ENCODE results near the gene EPHA1. TPM values are rescaled to one million over a fixed set of nuclear protein-coding genes. Genes with fewer than 3 reads are reported as not detected.
"Not testable (repeated sequence)": the region's sequence is repeated elsewhere in the genome, so short reads cannot be mapped to it uniquely, and the experiment has no call there.

Gene EPHA1
- total RNA-seq, 1 experiment from 2014 or later = not detected

- no peak for DNase-seq (ENCODE audit: low read depth)
Observed at GRCh38 chr7:143431109-143431508, 22.5 kb upstream of the EPHA1 start.

- no peak for DNase-seq (ENCODE audit: low read depth)
Observed at GRCh38 chr7:143429770-143430698, 21.4 kb upstream of the EPHA1 start.

DNA sequence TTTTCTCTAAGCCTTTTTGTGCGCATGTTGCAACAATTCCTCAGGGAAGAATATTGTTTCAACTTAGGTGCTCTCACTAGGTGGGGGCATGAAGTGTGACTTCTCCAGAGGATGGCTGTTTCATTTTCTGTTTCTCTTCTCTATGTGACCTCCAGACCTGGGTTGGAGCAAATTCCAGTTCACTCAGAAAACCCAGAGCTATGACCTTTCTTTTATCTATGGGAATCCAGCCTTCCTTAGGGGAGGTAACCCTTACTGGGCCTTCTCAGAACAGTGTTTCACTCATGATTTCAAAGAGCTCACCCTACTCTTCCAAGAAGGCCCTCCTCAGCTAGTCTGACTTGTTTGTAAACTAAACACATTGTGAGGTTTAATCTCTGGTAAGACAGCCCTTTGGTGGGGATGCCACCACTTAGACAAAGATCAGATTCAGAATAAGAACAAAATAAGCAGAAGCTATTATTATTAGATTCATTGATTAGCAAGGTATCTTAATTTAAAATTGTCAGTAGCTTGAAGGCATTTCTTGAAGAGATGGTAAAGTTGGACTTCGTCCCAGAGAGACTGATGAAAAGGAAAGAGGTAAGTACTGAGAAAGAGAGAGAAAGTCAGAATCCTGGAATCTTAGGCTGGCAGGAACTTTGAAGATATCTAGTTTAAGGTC, 18.0 kb upstream of the EPHA1 start:
- DNase-seq (ENCODE audit: low read depth) = no peak

- DNase-seq (ENCODE audit: low read depth) = not testable (repeated sequence)
Observed at GRCh38 chr7:143424476-143424875, 15.8 kb upstream of the EPHA1 start.

DNA sequence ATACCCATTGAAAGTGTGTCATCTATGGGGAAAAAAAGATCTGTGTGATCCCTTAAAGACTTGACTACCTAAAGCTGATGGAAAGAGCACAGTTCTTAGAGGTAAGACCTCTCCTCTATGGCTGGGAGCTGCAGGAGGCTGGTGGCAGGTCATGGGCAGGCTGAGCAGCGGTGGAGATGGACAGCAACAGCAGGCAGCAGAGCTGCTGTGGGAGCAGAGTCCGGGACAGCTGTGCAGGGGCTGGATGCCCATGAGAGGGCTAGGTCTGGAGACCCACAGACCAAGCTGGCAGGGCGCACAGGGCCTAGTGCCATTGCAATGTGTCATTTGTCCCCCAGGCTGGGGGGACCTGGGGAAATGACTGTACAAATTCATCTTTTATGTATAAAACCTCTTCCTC, 13.4 kb upstream of the EPHA1 start:
- peak; percentile 78 for DNase-seq (ENCODE audit: low read depth)

DNA sequence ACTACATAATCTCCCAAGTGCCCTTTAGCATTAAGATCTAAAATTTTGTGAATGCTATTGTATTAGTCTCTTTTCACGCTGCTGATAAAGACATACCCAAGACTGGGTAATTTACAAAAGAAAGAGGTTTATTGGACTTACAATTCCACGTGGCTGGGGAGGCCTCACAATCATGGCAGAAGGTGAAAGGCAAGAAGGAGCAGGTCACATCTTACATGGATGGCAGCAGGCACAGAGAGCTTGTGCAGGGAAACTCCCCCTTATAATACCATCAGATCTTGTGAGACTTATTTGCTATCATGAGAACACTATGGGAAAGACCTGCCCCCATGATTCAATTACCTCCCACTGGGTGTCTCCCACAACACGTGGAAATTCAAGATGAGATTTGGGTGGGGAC, 12.0 kb upstream of the EPHA1 start:
- DNase-seq (ENCODE audit: low read depth) = not testable (repeated sequence)

DNA sequence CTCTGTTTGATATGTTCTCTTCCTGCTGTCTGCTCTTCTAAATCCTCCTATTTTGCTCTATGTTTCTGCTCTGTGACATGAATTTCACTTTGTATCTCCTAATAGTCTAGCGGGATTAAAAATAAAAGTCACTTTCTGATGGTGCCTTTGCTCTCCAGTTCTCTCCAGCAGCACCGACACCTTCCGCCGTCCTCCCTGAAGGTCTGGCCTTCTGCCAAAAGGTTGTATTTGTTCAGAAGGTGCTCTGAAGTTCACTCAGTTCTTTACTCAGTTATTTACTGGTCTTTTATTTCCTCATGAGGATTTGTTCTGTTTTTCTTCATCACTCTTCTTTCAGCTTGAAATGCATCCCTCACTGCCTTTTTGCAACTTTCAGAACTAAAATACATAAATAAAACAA, 11.2 kb upstream of the EPHA1 start:
- no peak for DNase-seq (ENCODE audit: low read depth)

- no peak for DNase-seq (ENCODE audit: low read depth)
Observed at GRCh38 chr7:143418681-143419458, 10.2 kb upstream of the EPHA1 start.

GRCh38 chr7:143417734-143418383, 9.2 kb upstream of the EPHA1 start:
- no peak for DNase-seq (ENCODE audit: low read depth)

DNA sequence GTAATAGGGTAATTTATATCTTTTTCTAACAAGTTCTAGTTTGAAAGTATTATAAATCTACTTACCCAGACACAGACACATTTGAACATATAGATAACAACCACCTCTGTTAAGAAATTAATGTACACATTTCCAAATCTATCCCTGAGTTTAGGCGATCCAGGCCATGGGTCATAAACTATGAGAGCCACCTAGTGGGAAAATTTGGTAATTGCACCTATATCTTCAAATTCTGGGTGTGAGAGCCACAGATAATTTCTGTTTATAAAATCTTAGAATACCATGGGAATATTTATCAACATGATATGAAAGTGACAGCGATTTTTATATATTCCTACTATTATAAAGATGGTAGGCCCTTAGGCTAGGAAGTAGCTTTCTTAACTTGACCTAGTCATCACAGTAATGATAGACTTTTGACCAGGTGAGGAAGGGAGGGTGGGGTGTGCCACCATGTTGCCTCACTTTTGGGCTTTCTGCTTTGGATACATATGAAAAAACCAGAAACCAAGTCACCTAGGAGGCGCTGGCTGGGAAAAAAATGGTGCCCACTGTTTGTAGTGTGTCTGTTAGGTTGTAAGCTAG, 8.0 kb upstream of the EPHA1 start:
- DNase-seq (ENCODE audit: low read depth) = peak; percentile 55

- peak; percentile 50 for DNase-seq (ENCODE audit: low read depth)
Observed at GRCh38 chr7:143415742-143416397, 7.2 kb upstream of the EPHA1 start.

GRCh38 chr7:143415209-143415608, 6.6 kb upstream of the EPHA1 start:
- DNase-seq (ENCODE audit: low read depth) = not testable (repeated sequence)

DNA sequence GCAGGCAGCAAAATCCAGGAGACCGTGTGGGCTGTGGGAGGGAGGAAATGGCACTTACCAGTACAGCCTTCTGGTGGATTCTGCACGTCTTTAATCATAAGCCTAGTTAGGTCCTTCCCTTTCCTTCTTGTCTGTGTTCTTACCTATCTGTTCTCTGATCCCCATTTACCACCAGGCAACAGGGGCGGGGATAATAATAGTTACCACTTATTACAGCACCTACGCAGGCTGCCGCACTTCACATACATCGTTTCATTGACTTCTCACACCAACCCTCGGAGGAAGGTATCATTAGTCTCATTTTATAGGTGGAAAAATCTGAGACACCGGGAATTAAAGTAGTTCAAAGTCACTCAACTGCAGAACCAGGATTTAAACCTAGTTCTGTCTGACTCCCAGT, 4.5 kb upstream of the EPHA1 start:
- DNase-seq (ENCODE audit: low read depth) = no peak

DNA sequence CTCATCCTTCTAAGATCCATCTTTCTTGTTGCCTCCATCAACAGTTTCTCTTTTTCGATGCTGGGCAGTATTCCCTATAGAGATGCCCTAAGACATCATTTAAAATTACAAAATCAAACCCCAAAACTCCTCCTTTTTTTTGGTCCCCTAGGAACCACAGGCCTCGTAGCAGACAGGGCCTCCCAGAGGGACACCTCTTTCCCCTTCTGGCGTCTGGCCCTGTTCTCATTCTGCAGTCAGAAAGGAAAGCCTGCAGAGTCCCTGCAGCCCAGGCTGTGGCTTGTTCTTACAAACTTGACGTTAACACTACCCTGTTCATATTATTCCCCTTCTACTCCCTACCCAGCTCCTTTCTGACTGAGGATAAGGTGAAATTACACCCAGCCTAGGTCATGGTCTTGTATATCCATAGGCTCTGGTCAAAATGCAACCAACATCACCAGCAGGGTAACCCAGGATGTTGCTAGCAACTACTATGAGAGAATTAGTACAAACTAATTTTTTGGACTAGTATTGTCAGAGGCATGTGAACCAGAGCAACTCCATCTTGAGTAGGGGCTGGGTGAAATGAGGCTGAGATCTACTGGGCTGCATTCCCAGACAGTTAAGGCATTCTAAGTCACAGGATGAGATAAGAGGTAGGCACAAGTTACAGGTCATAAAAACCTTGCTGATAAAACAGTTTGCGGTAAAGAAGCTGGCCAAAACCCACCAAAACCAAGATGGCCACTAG, 3.5 kb upstream of the EPHA1 start:
- DNase-seq (ENCODE audit: low read depth) = no peak

GRCh38 chr7:143410521-143411004, 1.9 kb upstream of the EPHA1 start:
- no peak for DNase-seq (ENCODE audit: low read depth)

- no peak for DNase-seq (ENCODE audit: low read depth)
Observed at GRCh38 chr7:143408252-143408685, 387 bp downstream of the EPHA1 start.

DNA sequence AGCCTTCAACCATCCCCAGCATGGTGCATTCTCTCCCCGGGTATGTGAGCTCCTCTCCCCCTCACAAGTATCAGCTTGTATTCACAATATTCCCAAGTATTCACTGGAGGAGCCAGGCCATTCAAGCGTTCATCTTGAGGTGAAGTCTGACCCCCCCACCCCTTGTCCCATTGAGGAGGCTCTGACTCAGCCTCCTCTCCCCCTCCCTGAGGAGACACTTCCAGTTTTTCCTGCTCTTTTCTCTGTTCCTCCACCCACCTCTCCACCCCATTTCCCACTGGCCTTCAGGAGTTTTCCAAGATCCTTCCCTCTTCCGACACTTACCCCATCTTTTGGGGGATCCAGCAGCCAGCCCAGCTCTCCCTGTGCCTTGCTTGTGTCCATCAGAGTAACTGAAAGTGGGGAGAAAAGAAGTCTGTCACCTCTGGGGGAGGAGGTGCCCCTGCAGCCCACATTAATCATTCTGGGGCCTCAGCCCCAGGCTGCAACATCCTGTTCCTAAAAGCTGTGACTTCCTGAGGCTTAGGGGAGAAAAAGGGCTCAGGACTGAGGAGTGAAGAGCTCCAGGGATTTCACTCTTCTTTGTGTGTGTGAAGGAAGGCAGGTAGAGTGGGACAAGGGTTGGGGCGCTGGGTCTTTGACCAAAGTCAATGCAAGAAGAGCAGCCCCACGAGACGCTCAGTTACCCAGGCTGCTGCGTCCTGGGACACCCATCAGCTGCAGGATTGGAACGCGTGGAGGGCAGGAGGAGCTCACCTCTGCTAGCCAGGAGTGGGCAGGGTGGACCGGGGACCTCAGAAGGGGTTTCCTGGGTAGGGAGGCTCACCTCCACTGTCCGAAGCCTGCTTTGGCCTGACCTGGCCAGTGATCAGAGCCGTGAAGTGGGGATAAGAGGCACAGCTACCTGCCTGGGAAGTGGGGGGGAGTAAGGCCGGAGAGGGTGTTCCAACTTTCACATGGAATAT, 1.1 kb downstream of the EPHA1 start:
- no peak for DNase-seq (ENCODE audit: low read depth)

- no peak for DNase-seq (ENCODE audit: low read depth)
Observed at GRCh38 chr7:143406002-143406357, 2.7 kb downstream of the EPHA1 start.
